Panc1 (cell line): ENCODE measurements around the gene ASTN2.

Experiments used
- POLR2AphosphoS5 ChIP-seq: IDR thresholded peaks from 2 replicates; pipeline ENCODE4 v1.6.1; 2012; ENCODE audit warnings: mild to moderate bottlenecking, low read depth, low read length, moderate library complexity
- REST ChIP-seq, 2 experiments: IDR thresholded peaks; 2 replicates each; pipeline ENCODE4 v1.6.1; 2011 to 2012; ENCODE audit warnings: low read depth in 2 of 2, control low read depth in 1 of 2, low read length in 1 of 2, mild to moderate bottlenecking in 1 of 2, moderate library complexity in 1 of 2; ENCODE audit not compliant: insufficient read depth in 1 of 2
- SIN3A ChIP-seq: IDR thresholded peaks from 2 replicates; pipeline ENCODE4 v1.6.1; 2012; ENCODE audit warnings: low read depth, mild to moderate bottlenecking, low read length, moderate library complexity, borderline replicate concordance; ENCODE audit not compliant: insufficient read depth
- TCF7L2 ChIP-seq: IDR thresholded peaks from 2 replicates; pipeline ENCODE4 v1.6.1; 2011; ENCODE audit warnings: mild to moderate bottlenecking, low read depth, low read length, inconsistent platforms
- TF ChIP-seq, protein P1 (sequence below): fragments of 450-650 bp; IDR thresholded peaks from 2 replicates; pipeline ENCODE4 v1.5.1; 2017; ENCODE audit warnings: mild to moderate bottlenecking

GRCh38 chr9:117434566-117434965 lies 19.7 kb upstream of the ASTN2 start:
- TF ChIP-seq, protein P1, sequence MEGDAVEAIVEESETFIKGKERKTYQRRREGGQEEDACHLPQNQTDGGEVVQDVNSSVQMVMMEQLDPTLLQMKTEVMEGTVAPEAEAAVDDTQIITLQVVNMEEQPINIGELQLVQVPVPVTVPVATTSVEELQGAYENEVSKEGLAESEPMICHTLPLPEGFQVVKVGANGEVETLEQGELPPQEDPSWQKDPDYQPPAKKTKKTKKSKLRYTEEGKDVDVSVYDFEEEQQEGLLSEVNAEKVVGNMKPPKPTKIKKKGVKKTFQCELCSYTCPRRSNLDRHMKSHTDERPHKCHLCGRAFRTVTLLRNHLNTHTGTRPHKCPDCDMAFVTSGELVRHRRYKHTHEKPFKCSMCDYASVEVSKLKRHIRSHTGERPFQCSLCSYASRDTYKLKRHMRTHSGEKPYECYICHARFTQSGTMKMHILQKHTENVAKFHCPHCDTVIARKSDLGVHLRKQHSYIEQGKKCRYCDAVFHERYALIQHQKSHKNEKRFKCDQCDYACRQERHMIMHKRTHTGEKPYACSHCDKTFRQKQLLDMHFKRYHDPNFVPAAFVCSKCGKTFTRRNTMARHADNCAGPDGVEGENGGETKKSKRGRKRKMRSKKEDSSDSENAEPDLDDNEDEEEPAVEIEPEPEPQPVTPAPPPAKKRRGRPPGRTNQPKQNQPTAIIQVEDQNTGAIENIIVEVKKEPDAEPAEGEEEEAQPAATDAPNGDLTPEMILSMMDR, result no peak
- TF ChIP-seq TCF7L2 (no peak), POLR2AphosphoS5 (no peak), SIN3A (no peak), REST (IDR thresholded peaks at IDR 0.05; ENCODE audit: insufficient read depth in 1 of 2, low read depth in 2 of 2, low read length in 1 of 2) (no peak)
